Myocyte (in vitro differentiated cells): ENCODE measurements around the gene GRIK4. TPM values are rescaled to one million over a fixed set of nuclear protein-coding genes. Genes with fewer than 3 reads are reported as not detected.
A peak's percentile ranks its signal among the peaks of the same experiment; 100 is the strongest.
"Not testable (repeated sequence)": the region's sequence is repeated elsewhere in the genome, so short reads cannot be mapped to it uniquely, and the experiment has no call there.

Experiments
- DNase-seq: peaks from one replicate; pipeline ENCODE4 v3.0.0-alpha.2; 2012; ENCODE audit warnings: low read depth
- total RNA-seq: library from RNA; depleted of rRNA; stranded (reverse); fragments of >200 nt; gene quantifications from 2 replicates; pipeline ENCODE4 v1.2.3, GENCODE V29; 2014

GRIK4 gene
- total RNA-seq, 1 donor from 2014 or later, result 0.27 TPM

DNA sequence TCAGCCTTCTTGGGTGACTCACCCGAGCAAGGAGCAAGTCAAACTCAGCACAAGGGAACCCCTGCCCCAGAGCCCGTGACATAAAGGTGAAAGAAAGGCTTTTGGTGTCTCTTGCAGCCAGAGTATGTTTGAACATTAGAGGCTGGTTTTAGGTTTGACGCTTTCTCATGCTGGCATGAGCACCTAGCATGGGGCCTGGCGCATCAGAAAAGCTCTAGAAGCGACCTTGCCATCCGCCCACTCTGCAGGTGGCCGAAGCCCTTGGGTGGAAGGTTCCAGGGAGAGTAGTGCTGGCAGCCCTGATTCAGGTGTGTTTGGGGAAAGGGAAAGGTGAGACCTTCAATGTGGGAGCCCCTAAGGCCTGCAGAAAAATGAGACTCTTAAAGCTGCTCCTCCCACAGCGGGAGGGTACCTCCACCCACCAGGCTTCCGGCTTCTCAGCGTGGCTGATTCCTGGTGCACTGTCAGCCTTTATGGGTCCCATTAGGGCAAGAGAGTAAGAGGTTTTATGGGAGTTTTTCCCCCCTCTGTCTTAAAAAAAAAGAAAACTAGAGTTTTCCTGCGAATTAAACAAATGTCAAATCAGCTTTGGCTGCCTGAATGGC, 88.4 kb downstream of the GRIK4 start:
- no peak for DNase-seq

DNA sequence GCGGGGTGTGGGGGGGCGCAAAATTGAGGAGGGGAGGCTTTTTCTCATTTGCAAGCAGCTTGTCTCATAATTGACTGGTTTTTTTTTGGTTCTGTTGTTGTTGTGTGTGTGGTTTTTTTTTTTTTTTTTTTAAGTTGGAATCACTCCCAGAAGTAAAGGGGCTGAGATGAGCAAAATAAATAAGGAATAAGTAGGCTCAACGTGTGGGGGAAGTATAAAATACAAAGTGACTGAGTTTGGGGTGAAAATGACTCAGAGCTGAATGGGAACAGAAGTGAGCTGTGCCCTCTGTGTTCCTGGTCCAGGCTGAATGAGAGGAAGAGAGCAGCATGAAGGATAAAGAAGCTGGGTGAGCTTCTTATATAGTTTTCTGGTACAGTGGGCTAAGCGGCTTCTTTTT, 90.0 kb downstream of the GRIK4 start:
- DNase-seq, result peak; percentile 52

DNA sequence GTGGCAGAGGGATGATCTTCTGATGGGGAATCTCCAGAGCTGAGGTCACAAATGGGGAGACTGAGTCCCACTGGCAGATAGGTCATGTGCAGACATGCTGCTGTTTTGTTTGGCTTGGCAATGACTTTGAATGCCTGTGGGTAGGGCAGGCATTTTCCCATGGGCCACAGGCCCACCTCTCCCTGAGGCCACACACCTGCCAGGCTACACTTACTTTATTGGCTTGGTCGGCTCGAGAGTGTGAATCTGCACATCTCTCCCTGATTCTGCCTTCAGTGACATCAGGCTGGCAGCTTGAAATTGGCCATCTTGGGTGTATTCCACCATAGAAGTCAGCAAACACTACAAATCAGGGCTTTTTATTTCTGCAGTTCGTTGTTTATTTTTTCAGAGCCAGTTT, 91.5 kb downstream of the GRIK4 start:
- no peak for DNase-seq

DNA sequence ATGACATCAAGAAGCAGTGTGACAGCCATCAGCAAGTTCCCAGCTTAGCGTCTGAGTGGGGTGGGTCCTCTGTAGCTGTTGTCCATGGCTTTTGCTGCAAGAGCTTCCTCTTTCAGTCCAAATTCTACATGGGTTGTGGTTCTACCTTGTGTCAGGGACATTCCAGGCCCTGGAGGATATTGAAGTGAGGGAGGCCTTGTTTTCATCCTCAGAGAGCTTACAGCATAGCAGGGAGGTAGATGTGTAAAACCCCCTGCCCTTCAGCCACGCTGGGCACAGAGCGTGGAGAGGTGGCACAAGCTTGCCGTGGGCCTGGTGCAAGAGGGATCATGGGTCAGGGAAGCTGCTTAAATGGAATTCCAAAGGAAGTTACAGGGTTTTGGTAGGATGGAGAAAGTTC, 93.9 kb downstream of the GRIK4 start:
- no peak for DNase-seq

DNA sequence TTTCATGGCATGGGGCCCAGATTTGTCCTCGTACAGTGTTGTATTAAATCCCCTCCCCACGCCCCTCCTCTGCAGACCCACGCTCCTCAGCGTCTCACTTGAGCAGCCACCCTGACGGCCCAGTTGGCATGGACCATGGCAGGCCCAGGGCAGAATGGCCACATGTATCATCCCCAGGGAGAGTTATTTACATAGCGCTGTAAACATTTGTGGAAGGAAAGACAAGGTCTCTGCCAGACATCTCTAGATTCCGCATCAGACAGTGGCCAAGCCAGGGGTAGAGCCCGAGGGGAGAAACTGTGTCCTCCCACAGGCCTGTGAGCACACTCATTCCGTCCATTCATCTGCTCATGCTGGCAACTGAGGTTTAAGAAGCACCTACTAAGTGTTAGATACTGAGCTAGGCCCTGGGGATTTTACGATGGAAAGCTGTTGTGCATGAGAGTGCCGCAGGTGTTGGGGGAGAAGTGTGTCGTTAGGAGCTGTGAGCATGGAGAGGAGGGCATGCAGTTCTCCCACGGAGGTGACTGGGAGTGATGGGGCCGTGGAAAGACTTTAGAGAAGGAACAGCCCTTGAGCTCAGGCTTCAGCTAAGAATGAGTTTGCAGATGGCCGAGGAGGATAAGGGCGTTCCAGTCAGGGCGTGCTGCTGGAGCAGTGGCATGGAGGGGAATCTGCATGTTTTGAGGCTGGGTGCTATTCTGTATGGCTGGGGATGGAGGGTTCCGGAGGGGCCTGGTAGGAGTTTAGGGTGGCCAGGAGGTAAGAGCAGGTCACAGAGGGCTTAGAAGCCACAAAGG, 94.9 kb downstream of the GRIK4 start:
- DNase-seq, result no peak

DNA sequence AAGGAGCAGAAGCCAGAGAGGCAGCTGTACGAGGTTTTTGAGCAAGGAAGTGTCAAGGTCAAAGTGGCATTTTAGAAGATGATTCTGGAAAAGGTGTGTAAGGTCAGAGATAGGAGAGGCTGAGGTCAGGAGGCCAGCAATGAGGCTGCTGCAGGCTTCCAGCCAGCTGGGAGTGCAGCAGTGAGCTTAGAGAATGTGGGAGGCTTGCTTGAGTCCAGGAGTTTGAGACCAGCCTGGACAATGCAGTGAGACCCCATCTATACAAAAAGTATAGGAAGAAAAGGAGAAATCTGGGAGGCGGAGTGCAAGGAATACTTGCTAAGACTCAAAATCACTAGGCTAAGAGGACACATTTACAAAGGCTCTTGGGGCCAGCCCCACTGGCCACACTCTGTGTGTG, 96.5 kb downstream of the GRIK4 start:
- DNase-seq, result no peak

DNA sequence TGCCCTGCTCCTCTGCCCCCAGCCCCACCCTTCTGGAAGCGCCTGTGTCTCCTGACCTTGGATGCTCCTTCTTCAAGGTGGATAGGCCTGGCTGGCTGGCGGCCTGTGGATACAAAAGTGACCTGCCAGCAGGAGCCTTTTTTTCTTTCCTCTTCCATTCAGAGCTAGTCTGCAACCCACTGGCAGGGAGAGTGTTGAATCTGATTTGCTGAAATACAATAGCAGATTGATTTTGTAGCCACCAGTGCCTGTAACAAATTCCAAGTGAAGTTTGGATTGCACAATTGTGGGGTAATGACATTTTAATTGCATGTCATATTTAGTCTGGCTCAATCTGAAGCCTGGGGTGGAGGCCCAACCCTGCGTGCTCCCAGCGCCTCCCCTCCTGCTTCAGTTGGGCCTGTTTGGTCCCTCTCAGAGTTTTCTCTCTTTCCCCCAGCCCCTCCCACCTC, 97.2 kb downstream of the GRIK4 start:
- no peak for DNase-seq

DNA sequence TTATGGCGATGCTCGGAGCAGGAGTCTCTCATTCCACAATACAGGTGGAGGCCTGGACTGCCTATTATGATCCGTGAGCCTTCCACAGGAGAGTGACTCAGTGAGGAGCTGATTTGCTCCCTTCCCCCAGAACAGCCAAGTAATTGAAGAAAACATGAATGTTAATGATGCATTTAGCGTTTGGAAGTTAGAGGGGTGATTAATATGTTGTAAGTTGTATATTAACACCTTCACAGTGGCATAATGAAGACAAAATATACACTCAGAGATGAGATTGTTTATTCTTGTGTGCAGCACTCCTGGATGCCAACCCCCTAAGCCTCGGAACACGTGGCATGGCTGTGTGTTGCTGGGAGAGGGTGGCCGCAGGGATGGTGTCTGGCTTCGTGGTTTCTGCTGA, 98.6 kb downstream of the GRIK4 start:
- no peak for DNase-seq

DNA sequence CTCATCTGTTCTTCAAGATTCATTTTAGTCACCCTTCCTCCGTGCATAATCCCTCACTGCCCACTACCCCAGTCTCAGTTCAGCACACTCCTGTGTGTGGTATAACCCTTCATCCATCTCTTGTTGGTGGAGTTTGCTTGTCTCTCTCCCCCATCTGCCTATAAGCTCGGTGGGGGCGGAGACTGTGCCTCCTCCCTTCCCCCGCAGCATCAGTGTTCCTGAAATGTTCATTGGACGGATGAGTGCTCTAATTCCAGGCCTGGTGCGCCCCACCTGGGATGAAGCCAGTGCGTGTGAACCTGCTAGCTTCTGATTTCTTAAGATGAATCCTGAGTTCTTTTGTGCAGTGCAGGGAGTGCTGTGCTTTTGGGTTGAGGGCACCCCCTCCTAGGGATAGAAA, 100.0 kb downstream of the GRIK4 start:
- DNase-seq, result no peak

DNA sequence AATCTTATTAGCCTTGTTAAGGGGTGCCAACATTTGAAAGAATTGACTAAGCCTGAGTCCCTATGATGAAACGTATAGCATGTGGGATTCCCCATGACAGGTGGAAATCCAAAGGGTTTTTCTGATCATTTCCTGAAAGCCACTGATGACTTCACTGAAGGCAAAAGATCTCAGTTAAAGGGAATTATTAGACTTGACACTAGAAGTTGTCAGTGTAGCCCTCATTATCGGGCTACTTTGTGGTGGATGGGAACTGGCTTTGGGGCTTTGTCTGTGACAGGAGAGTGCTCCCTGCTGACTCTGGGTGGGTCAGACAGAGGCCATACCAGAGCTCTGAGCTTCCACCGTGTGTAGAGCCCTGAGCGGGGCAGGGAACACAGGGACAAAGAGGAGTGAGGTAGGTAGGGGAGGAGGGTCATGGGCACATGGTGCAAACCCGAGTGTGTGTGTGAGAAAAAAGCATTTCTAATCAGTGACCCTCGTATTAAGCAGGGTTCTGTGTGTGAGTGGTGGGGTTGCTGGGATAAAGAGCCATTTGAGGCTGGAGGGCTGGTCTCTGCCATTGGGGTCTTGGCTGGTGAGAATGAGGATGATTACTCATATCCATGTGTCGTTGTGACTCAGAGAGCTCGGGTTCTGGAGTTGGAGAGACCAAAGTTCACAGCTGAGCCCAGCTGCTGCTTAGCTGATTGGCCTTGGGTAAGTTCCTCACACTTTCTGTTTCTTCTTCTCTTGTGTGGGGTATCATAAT, 101.1 kb downstream of the GRIK4 start:
- peak; percentile 34 for DNase-seq

DNA sequence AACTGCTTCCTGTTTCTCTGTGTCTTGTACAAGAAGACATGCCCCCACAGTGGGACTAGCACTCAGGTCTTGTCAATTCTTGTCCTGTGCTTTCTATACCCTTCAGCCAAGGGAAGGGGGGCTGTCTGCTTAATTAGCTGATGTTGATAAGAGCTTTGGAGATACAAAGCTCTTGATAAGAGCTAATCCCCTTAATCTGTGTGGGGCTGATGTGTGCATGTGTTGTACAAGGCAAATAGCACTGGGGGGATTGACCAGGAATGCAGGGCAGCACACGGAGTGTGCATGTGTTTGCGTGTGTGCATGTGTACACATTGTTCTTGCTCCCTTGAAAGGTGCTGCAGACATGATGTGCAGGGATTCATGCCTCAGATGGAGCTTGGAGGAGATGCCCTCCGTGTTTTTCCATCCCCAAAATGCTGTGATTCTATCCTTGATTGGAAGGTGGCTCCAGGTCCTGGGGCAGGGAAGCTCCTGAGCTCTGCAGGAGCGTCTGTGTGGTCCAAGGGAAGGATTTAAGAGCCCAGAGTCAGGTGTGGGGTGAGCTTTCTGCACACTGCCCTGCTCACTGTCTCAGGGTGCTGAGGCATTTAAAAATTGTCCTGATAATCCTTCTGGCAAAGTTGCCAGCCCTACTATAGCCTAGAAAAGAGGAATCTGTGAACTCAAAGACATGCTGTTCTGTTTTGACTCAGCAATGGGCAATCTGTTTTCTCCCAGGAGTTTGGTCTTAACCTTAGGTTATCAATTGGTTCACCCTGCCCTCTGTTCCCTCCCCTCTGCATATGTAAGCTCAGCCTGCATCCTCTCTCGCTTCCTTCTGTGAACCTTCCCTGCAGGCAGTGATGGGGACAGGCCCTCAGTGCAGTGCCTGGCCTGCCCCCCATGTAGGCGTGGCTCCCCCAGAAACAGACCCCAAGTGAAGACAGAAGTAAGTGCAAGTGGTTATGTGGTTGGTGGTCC, 102.0 kb downstream of the GRIK4 start:
- no peak for DNase-seq

DNA sequence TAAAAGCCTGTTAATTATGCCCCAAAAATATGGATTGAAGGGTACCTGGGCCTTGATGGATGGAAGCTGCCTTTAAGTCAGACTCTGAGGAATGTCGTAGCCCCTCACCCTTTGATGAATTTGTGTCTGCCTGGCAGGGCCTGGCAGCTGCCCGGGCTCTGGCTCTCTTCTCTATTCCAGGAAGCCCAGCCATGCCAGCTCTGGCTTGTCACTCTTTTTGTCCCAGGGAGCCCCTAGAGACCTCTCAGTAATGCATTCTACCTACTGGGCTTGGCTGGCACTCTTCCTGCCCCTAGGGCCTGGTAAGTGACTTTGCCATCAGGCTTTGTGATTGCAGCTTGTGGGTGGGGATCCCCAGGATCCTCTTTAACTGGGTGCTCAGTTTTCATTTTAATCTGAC, 103.8 kb downstream of the GRIK4 start:
- DNase-seq, result no peak

DNA sequence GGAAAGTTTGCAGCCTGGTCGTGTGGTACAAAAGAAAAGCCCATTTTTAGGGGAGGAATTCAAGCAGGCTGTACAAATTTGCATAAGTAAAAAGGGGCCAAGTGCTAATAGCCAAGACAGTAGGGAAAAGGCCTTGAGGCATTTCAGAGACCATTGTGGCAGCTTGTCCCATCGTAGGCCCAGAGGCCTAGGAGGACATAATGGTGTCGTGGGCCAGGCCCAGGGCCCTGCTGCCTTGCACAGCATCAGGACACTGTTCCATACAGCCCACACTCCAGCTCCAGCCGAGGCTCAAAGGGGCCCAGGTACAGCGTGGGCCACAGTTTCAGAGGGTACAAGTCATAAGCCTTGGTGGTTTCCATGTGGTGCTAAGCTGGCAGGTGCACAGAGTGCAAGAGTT, 106.9 kb downstream of the GRIK4 start:
- no peak for DNase-seq

DNA sequence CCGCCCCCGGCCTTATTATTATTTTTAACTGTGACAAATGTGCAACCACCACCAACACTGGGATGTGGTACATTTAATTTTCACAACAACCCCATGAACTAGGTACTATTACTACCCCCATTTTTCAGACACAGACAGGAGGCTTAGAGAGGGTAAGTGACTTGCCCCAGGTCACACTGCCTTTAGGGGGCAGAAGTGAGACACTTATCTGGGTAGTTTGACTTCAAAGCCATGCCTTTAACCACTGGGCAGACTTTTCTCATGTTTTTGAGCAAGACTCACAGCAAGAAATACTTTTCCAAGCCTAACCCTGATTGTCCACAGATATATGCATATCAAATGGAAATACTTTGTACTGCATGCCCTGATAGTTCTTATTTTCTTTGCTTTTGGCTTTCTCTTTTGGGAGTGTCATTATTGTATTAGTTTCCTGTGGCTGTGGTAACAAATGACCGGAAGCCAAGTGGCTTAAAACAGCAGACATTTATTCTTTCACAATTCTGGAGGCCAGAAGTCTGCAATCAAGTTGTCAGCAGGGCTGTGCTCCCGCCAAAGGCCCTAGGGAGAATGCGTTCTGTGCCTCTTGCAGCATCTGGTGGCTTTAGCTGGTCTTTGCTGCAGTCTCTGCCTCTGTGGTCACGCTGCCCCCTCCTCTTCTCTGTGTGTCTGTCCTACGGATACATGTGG, 110.8 kb downstream of the GRIK4 start:
- DNase-seq, result no peak

DNA sequence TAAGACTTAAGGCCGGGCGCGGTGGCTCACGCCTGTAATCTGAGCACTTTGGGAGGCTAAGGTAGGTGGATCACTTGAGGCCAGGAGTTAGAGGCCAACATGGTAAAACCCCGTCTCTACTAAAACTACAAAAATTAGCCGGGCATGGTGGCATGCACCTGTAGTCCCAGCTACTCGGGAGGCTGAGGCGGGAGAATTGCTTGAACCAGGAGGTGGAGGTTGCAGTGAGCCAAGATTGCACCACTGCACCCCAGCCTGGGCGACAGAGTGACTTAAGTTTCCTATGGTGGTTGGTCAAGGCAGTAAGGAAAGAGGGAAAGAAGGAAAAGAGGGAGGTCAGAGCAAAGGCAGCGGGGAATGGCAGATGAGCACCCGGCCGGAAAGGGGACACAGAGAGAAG, 113.4 kb downstream of the GRIK4 start:
- not testable (repeated sequence) for DNase-seq

DNA sequence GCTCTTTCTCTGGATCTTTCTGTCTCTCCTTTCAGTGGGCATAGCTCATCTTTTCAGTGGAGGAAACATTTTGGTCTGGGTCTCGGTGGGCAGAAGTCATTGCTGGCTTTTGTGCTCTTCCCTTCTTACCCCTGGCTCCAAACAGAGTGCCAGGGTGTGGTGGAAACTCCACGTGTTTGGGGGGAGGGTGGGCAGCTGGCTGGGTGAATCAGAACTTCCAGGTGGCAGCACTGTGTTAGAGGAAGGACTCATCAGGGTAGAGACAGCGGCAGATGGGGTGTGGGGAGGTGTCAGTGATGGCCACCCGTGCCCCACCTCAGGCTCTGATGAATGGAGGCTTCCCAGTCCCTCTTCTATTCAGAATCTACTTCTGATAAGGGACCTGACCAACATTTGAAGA, 114.0 kb downstream of the GRIK4 start:
- no peak for DNase-seq

DNA sequence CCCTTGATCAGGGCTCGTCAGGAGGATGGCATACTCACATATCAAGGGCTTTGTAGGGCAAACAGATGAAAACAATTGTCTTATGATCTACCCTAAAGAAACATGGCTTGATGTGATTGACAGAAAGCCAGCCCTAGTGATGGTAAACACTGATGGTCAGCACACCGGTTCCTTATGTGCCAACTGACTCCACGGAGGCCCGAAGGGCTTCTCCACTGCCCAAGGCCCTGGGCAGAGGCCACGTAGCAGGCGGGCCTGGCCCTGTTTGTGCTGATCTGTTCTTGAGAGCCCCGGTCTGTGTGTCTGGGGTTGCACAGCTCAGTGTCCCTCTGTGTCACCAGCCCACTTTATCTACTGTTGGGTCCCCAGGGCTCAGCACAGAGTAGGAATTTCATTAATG, 115.2 kb downstream of the GRIK4 start:
- no peak for DNase-seq

DNA sequence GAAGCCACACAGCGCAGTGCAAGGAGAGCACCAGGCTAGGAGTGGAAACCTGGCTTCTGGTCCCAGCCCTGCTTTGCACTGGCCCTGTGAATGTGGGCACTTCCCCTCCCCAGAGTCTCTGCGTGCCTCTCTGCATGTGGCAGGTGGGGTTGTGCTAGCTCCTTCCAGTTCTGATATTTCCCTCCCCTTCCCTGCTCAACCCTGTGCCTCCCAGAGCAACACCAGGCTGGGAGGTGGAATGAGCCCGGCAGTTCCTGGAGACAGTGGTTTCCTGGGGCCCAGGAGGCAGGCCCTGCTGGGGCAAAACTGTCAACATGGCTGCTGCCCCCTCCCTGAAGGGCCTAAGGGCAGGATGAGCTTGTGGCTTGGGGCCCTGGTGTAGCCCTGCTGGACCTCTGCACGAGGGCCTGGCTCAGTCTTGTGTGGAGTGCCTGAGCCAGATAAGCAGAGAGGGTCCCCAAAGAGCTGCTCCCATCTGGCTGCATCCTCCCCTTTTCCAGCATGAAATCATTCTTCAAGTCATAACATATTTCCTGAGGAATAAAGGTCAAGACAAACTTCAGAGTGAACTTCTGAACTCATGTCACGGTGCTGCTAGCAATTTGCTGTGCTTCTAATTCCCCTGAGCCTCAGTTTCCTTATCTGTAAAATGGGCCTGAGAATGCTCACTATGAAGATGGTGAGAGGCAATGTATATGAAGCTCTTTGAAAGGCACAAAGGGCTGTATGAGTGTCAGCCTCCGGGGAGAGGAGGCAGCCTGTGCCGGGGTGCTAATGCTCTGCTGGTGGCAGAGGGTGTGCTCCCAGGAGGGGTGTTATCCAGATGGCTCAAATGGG, 116.0 kb downstream of the GRIK4 start:
- DNase-seq, result no peak

DNA sequence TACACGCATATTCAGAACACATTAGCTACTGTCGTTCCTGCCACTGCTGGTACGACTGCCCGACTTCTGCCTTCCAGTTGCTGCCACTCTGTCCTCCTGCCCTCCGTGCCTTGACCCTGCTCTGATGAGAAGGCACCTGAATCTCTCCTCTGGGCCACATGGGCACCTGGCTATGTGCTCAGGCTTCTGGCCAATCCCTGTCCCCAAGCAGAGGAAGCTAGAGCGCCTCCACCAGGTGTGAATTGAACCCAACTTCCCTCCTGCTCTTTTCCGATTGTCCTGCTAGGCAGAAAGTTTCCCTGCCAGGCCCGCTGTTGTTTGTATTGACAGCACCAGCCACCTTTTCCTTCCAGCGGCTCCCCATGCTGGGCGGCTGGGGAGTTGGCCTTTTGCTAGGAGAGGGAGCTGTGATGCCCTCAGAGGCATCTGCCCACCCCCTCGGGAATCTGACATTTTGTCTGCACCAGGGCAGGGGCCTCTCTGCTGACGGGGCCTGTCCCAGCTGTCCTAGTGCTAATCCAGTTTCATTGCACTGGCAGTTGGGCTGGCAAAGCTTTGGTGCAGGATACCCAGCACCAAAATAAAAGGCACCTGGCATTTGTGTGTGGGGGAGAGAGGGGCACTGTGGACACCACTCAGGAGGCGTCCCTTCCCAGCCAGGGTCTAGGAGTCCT, 118.0 kb downstream of the GRIK4 start:
- peak; percentile 15 for DNase-seq
